ENCODE data around the gene WT1. TPM values are rescaled to one million over a fixed set of nuclear protein-coding genes. Genes with fewer than 3 reads are reported as not detected.

Gene WT1
- total and polyA plus RNA-seq, 4 donors = 0.11 to 2.2 (median 1.2) TPM

DNA sequence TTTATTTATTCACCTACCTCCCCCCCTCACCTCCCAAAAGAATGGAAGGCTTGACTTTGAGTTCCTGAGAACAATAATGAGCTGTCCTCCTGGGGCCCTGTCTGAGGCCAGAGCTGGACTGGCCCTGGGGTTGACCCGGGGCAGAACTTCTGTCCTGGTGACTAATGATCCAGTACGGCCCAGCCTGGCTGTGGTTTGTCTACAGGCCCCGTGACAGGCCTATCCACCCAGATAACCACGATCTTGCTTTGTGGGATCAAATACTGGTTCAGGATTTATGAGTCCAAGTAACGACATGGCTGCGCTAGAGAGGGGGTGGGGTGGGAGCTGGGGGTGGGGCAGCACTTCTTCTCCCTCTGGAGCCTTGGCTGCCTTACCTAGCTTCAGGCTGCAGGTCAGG is 81.5 kb downstream of the WT1 start:
- no peak overlapping the region for H3K4me3 ChIP-seq (ENCODE audit: low read depth, low read length)

DNA sequence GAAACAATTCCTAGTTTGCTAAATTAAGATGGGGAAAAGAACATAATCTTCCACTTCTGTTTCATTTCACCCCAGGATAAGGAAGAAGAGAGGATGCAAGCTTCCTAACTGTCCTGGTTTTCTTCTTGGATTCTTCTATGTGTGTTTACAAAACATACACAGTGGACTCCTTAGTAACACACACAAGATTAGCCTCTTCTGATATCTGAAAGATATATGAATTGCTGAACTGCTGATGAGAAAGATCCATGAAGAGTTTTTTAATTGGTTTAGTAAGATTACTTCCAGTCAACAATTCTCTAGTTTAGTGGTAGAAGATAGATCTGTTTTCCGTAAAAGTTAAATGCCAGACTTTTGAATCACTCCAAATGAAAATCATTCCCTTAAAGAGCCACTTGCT is 86.8 kb downstream of the WT1 start:
- Histone ChIP-seq H3K27ac (ENCODE audit: low read depth, low read length) (no peak overlapping the region), H3K36me3 (ENCODE audit: control insufficient read depth, insufficient read depth, low read length) (no peaks in the 10 kb centered on the region), H3K4me1 (ENCODE audit: control insufficient read depth, insufficient read depth, low read length) (no peaks in the 10 kb centered on the region), H3K9me3 (ENCODE audit: control insufficient read depth, insufficient read depth, low read length) (no peaks in the 10 kb centered on the region), H3K4me3 (ENCODE audit: low read depth, low read length) (no peak overlapping the region), H3K27me3 (ENCODE audit: control insufficient read depth, insufficient read depth, low read length) (no peaks in the 10 kb centered on the region)
- DNase-seq (ENCODE audit: low read depth in 4 of 6, low spot score in 6 of 6) = no peak
- WGBS (ENCODE audit: insufficient coverage) = no CpG with 5 or more reads among the region's 1 CpG

More for the DNA sequence above, 81.5 kb downstream of the WT1 start:
- Histone ChIP-seq H3K4me1 (ENCODE audit: control insufficient read depth, insufficient read depth, low read length) (peaks cover 3% of the 10 kb centered on the region), H3K36me3 (ENCODE audit: control insufficient read depth, insufficient read depth, low read length) (no peaks in the 10 kb centered on the region), H3K27me3 (ENCODE audit: control insufficient read depth, insufficient read depth, low read length) (peaks cover 2% of the 10 kb centered on the region), H3K9me3 (ENCODE audit: control insufficient read depth, insufficient read depth, low read length) (no peaks in the 10 kb centered on the region), H3K27ac (ENCODE audit: low read depth, low read length) (no peak overlapping the region)
- 37% methylated on average over 4 of the region's 6 CpGs for WGBS (ENCODE audit: insufficient coverage)
- DNase-seq (ENCODE audit: low read depth in 4 of 6, low spot score in 6 of 6) = no peak

DNA sequence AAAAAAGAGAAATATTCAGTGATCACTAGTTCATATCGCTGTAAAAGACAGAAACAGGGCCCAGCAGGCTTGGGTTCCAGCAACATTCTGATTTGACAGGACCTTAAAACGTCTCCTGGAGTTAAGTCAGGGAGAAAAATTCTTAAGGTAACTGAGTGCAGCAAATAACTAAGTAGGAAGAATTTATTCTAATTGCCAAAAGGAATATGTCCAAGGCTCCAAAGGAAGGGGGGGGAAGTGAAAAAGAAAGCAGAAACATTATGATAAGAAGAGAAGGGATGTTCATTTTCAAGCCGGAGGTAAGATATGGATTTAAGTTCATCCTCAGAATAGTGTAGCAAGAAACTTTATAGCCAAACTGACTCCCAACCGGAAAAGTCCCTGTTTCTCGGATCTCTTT is 90.4 kb downstream of the WT1 start:
- Histone ChIP-seq H3K9me3 (ENCODE audit: control insufficient read depth, insufficient read depth, low read length) (no peaks in the 10 kb centered on the region), H3K27ac (ENCODE audit: low read depth, low read length) (no peak overlapping the region), H3K4me3 (ENCODE audit: low read depth, low read length) (no peak overlapping the region), H3K4me1 (ENCODE audit: control insufficient read depth, insufficient read depth, low read length) (no peaks in the 10 kb centered on the region), H3K36me3 (ENCODE audit: control insufficient read depth, insufficient read depth, low read length) (no peaks in the 10 kb centered on the region), H3K27me3 (ENCODE audit: control insufficient read depth, insufficient read depth, low read length) (no peaks in the 10 kb centered on the region)
- WGBS (ENCODE audit: insufficient coverage) = 86% methylated on average over 2 of the region's 5 CpGs
- DNase-seq (ENCODE audit: low read depth in 4 of 6, low spot score in 6 of 6) = no peak

DNA sequence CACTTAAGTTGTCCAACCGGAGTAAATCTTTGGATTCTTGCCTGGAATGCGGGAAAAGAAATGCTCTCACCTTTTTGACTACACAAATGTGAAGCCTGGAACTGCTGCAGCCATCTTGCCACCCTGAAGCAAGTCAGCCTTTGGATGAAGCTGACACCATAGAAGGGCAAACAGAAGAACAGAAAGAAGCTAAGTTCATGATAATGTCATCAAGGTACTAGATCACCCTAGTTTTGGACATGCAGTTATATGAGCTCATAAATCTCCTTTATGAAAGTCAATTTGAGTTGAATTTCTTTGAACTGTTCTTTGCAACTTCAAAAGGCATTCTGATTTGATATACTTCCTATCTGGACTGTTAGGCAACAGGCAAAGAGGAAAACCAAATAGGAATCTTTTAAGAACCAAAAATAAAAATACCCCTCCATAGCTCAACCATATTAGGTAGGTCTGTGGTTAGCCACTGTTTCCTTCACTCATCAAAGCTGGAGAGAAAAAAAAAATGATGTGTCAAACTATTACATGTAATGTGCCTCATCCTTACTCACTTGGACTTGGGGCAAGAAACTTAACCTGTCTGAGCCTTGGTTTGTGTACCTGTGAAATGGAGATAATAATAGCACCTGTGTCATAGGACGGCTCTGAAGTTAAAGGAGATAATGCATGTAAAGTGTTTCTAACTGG is 91.9 kb downstream of the WT1 start:
- Histone ChIP-seq H3K9me3 (ENCODE audit: control insufficient read depth, insufficient read depth, low read length) (no peaks in the 10 kb centered on the region), H3K36me3 (ENCODE audit: control insufficient read depth, insufficient read depth, low read length) (no peaks in the 10 kb centered on the region), H3K4me1 (ENCODE audit: control insufficient read depth, insufficient read depth, low read length) (no peaks in the 10 kb centered on the region), H3K4me3 (ENCODE audit: low read depth, low read length) (no peak overlapping the region), H3K27ac (ENCODE audit: low read depth, low read length) (no peak overlapping the region), H3K27me3 (ENCODE audit: control insufficient read depth, insufficient read depth, low read length) (no peaks in the 10 kb centered on the region)
- 91% methylated on average over 2 of the region's 3 CpGs for WGBS (ENCODE audit: insufficient coverage)
- no peak for DNase-seq (ENCODE audit: low read depth in 4 of 6, low spot score in 6 of 6)

DNA sequence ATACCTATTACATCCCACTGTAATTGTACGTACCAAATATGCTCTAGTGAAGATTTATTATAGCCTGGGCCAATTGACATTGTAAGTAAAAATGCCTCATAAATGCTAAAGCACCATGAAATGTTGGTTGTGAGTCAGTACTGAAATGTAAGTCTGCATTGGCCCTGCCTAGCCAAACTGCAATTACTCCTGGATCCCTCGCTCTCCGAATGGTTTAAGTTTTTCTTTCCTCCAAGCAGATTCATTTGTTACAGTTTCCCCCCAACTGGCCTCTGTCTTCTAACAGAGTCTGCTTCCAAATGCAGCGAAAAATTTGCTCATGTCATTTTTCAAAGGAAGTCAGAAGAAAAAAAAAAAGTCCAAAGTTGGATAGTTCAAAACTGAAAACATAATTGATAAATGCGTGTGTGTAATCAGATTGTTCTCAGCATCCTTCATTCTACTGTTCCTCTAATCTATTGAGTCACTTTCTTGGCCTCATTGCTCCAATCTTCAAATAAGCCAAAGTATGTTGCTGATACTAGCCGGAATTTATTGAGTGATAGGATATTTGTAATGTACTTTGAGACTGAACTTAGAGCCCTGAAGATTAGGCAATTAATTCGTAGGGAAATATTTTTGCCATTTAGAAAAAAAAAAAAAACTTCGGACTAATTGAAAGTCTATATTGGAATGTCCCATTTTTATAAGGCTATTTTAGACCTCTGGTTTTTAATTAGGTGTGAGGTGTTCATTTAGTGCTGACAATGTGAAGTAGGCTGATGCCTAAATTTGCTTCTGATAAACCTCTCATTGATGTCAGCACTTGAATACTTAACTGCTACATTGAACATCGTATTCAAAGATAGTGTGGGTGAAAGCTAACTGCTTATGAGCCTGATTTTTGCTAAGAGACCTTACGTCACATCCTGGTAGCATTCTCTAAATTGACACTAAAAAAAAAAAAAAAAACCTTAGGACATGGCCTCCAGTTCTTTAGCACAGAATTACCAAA is 93.4 kb downstream of the WT1 start:
- Histone ChIP-seq H3K27me3 (ENCODE audit: control insufficient read depth, insufficient read depth, low read length) (no peaks in the 10 kb centered on the region), H3K27ac (ENCODE audit: low read depth, low read length) (no peak overlapping the region), H3K4me3 (ENCODE audit: low read depth, low read length) (no peak overlapping the region), H3K4me1 (ENCODE audit: control insufficient read depth, insufficient read depth, low read length) (no peaks in the 10 kb centered on the region), H3K36me3 (ENCODE audit: control insufficient read depth, insufficient read depth, low read length) (no peaks in the 10 kb centered on the region), H3K9me3 (ENCODE audit: control insufficient read depth, insufficient read depth, low read length) (no peaks in the 10 kb centered on the region)
- 94% methylated on average over 5 of the region's 10 CpGs for WGBS (ENCODE audit: insufficient coverage)
- DNase-seq (ENCODE audit: low read depth in 4 of 6, low spot score in 6 of 6) = no peak

DNA sequence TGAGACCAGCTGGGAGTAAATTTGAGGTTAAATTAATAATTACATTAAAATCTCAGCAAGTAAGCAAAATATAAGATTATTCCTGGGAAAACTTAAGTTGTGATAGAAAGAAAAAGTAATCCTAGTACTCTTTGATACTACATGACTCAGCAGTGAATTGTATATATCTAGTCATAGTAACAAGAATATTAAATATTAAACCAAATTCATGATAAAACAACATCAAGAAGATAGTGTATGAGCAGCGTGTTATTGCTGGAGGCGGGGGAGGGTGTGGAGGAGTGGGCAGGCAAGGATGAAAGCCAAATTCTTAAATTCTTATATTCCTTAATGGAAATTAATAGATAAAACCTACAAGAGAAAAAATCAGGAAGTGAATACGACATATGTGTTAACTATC is 95.2 kb downstream of the WT1 start:
- Histone ChIP-seq H3K4me1 (ENCODE audit: control insufficient read depth, insufficient read depth, low read length) (no peaks in the 10 kb centered on the region), H3K27ac (ENCODE audit: low read depth, low read length) (no peak overlapping the region), H3K4me3 (ENCODE audit: low read depth, low read length) (no peak overlapping the region), H3K9me3 (ENCODE audit: control insufficient read depth, insufficient read depth, low read length) (no peaks in the 10 kb centered on the region), H3K27me3 (ENCODE audit: control insufficient read depth, insufficient read depth, low read length) (no peaks in the 10 kb centered on the region), H3K36me3 (ENCODE audit: control insufficient read depth, insufficient read depth, low read length) (no peaks in the 10 kb centered on the region)
- DNase-seq (ENCODE audit: low read depth in 4 of 6, low spot score in 6 of 6) = no peak
- no CpG with 5 or more reads among the region's 3 CpGs for WGBS (ENCODE audit: insufficient coverage)

Small RNA genes lying within 50 kb of the gene (small RNA-seq; reads per million reads assigned to genes)
- not detected for gene RF02204 (ENCODE audit: low replicate concordance)
- gene RF02205 (ENCODE audit: low replicate concordance) = not detected

Other genes starting within 250 kb of the WT1 start
- 100 to 1,000 TPM; 147 to 283 TPM for gene EIF3M, start 148.3 kb upstream of the WT1 start, total RNA-seq
- gene EIF3M, start 148.3 kb upstream of the WT1 start, polyA plus RNA-seq (ENCODE audit: insufficient read length in 2 of 2) = 100 to 1,000 TPM; 225 to 239 TPM